Natural killer cell (primary cell): ENCODE data around the gene RTP5. TPM values are rescaled to one million over a fixed set of nuclear protein-coding genes. Genes with fewer than 3 reads are reported as not detected.
A peak's percentile ranks its signal among the peaks of the same experiment; 100 is the strongest.

Experiments used
- ATAC-seq, 3 donors: fragments of 150-1000 bp in 2 of 3; fragments of 200-7000 bp in 1 of 3; cut with Tn5 transposase; 1 replicate in 1 of 3; 2 replicates in 2 of 3; pipeline ENCODE4 v1.10.0; 2021; ENCODE audit warnings: mild to moderate bottlenecking in 2 of 3, moderate library complexity in 2 of 3
- DNase-seq, 2 donors: peaks; one replicate each; pipeline versions ENCODE4 v3.0.0 to v3.0.0-alpha.2; 2013 to 2021; ENCODE audit warnings: mixed read lengths in 1 of 2
- H3K27ac ChIP-seq: one replicate; pipeline ENCODE4 v1.5.1; 2013; ENCODE audit warnings: mild to moderate bottlenecking, low read length
- H3K27me3 ChIP-seq: one replicate; pipeline ENCODE4 v1.6.1; 2013; ENCODE audit warnings: low read length; ENCODE audit not compliant: control insufficient read depth, insufficient read depth
- H3K36me3 ChIP-seq: one replicate; pipeline ENCODE4 v1.6.1; 2013; ENCODE audit warnings: low read length; ENCODE audit not compliant: control insufficient read depth, insufficient read depth
- H3K4me1 ChIP-seq: one replicate; pipeline ENCODE4 v1.6.1; 2013; ENCODE audit warnings: low read length; ENCODE audit not compliant: control insufficient read depth, insufficient read depth
- H3K4me3 ChIP-seq: one replicate; pipeline ENCODE4 v1.5.1; 2013; ENCODE audit warnings: low read length
- H3K9me3 ChIP-seq: one replicate; pipeline ENCODE4 v1.6.1; 2013; ENCODE audit warnings: low read length; ENCODE audit not compliant: control insufficient read depth, insufficient read depth
- H3K27ac Mint-ChIP-seq, 2 donors: one replicate each; pipeline ENCODE4 v1.8.0; 2022; ENCODE audit warnings: mild to moderate bottlenecking in 2 of 2, mixed read lengths in 2 of 2, moderate library complexity in 1 of 2
- H3K27me3 Mint-ChIP-seq, 2 donors: one replicate each; pipeline ENCODE4 v1.8.0; 2022; ENCODE audit warnings: low read depth in 2 of 2, mixed read lengths in 2 of 2
- H3K36me3 Mint-ChIP-seq: one replicate; pipeline ENCODE4 v1.8.0; 2022; ENCODE audit warnings: mixed read lengths
- H3K4me1 Mint-ChIP-seq, 2 donors: one replicate each; pipeline ENCODE4 v1.8.0; 2022; ENCODE audit warnings: mixed read lengths in 2 of 2
- H3K4me3 Mint-ChIP-seq: one replicate; pipeline ENCODE4 v1.8.0; 2022; ENCODE audit warnings: mild to moderate bottlenecking, moderate library complexity, mixed read lengths
- H3K9me3 Mint-ChIP-seq, 2 donors: one replicate each; pipeline ENCODE4 v1.8.0; 2022; ENCODE audit warnings: mixed read lengths in 2 of 2
- CTCF ChIP-seq: fragments of 200-600 bp; IDR thresholded peaks from one replicate; pipeline ENCODE4 v1.8.0; 2022; ENCODE audit warnings: antibody characterized with exemption
- WGBS: methylation state at CpG from one replicate; pipeline ENCODE4 v1.1.7; 2013; ENCODE audit warnings: missing lambda C conversion rate; ENCODE audit not compliant: insufficient coverage; 5-methylcytosine and 5-hydroxymethylcytosine counted together
- intact Hi-C: fragments of 100-400 bp; cut with micrococcal nuclease; formaldehyde crosslinking; loops from one replicate; pipeline ENCODE4 v1.14.2; 2022
- total RNA-seq, 4 donors: library from RNA; stranded (reverse); fragments of 120-200 nt in 1 of 4; gene quantifications; one replicate each; pipeline versions ENCODE4 v1.2.3 to v1.2.4, GENCODE V29; 2013 to 2022

Gene RTP5
- total RNA-seq, 3 donors from 2014 or later (not counting 1 experiment from before 2014, with no cell fraction given): 0.47 to 1.7 (median 0.68) TPM

GRCh38 chr2:241855888-241856422 lies 13.6 kb upstream of the RTP5 start:
- no peak overlapping the region for H3K4me3 ChIP-seq
- H3K36me3 ChIP-seq: no peaks in the 10 kb centered on the region
- intact Hi-C loops: no loop called here
- no peaks in the 10 kb centered on the region for H3K9me3 ChIP-seq
- no peak for ATAC-seq
- WGBS: 89% methylated on average over 20 of the region's 20 CpGs
- H3K27ac Mint-ChIP-seq: no peak overlapping the region
- DNase-seq: peak in 1 of 2 donors; percentile 8
- H3K9me3 Mint-ChIP-seq: no peaks in the 10 kb centered on the region
- H3K4me3 Mint-ChIP-seq: no peak overlapping the region
- no peaks in the 10 kb centered on the region for H3K36me3 Mint-ChIP-seq
- H3K27me3 Mint-ChIP-seq: peaks cover 0 to 9% of the 10 kb centered on the region in 2 donors
- H3K4me1 ChIP-seq: peaks cover 32% of the 10 kb centered on the region
- peaks cover 0 to 13% of the 10 kb centered on the region in 2 donors for H3K4me1 Mint-ChIP-seq
- TF ChIP-seq CTCF: no peak
- no peaks in the 10 kb centered on the region for H3K27me3 ChIP-seq
- H3K27ac ChIP-seq: no peak overlapping the region

GRCh38 chr2:241857041-241857541 lies 12.4 kb upstream of the RTP5 start:
- Mint-ChIP-seq H3K27me3 (peaks cover 0 to 18% of the 10 kb centered on the region in 2 donors), H3K36me3 (no peaks in the 10 kb centered on the region), H3K9me3 (no peaks in the 10 kb centered on the region), H3K27ac (no peak overlapping the region), H3K4me3 (no peak overlapping the region), H3K4me1 (peaks cover 0 to 24% of the 10 kb centered on the region in 2 donors)
- Histone ChIP-seq H3K27me3 (no peaks in the 10 kb centered on the region), H3K9me3 (no peaks in the 10 kb centered on the region), H3K4me3 (no peak overlapping the region), H3K27ac (no peak overlapping the region), H3K4me1 (peaks cover 34% of the 10 kb centered on the region), H3K36me3 (no peaks in the 10 kb centered on the region)
- ATAC-seq: no peak
- WGBS: 89% methylated on average over 27 of the region's 28 CpGs
- intact Hi-C loops: no loop called here
- no peak for TF ChIP-seq CTCF
- no peak for DNase-seq

- intact Hi-C loops: no loop called here
- peaks cover 0 to 26% of the 10 kb centered on the region in 2 donors for H3K4me1 Mint-ChIP-seq
- H3K9me3 Mint-ChIP-seq: no peaks in the 10 kb centered on the region
- WGBS: 79% methylated on average over 18 of the region's 18 CpGs
- Histone ChIP-seq H3K36me3 (no peaks in the 10 kb centered on the region), H3K27me3 (peaks cover under 1% of the 10 kb centered on the region), H3K4me3 (no peak overlapping the region), H3K9me3 (no peaks in the 10 kb centered on the region), H3K27ac (no peak overlapping the region), H3K4me1 (peaks cover 37% of the 10 kb centered on the region)
- no peak overlapping the region for H3K4me3 Mint-ChIP-seq
- no peak overlapping the region for H3K27ac Mint-ChIP-seq
- no peaks in the 10 kb centered on the region for H3K36me3 Mint-ChIP-seq
- DNase-seq (no peak), ATAC-seq (no peak)
- TF ChIP-seq CTCF: no peak
- peaks cover 0 to 18% of the 10 kb centered on the region in 2 donors for H3K27me3 Mint-ChIP-seq
Observed at GRCh38 chr2:241857572-241858121, 11.9 kb upstream of the RTP5 start.
